A673 (cell line): ENCODE data around the gene HTR2B.

Source experiments
- CTCF ChIP-seq: fragments of 300-800, 200-600 bp; sonication (generic); conservative IDR thresholded peaks from 2 replicates; pipeline ENCODE4 v1.5.1; 2017; ENCODE audit warnings: low read depth, mild to moderate bottlenecking, antibody characterized with exemption, low read length, moderate library complexity, mixed read lengths
- EZH2 ChIP-seq: fragments of 200-600 bp; sonication (generic); IDR thresholded peaks from 2 replicates; pipeline ENCODE4 v1.6.1; 2017; ENCODE audit warnings: borderline replicate concordance, low read depth, mild to moderate bottlenecking, mixed read lengths, antibody characterized with exemption, low read length; ENCODE audit not compliant: poor library complexity, severe bottlenecking

- TF ChIP-seq CTCF: no peak
- TF ChIP-seq EZH2: no peak
Observed at GRCh38 chr2:231113489-231113888, 11.4 kb downstream of the HTR2B start.
